ENCODE measurements around the gene NYAP2.

NYAP2 gene

DNA sequence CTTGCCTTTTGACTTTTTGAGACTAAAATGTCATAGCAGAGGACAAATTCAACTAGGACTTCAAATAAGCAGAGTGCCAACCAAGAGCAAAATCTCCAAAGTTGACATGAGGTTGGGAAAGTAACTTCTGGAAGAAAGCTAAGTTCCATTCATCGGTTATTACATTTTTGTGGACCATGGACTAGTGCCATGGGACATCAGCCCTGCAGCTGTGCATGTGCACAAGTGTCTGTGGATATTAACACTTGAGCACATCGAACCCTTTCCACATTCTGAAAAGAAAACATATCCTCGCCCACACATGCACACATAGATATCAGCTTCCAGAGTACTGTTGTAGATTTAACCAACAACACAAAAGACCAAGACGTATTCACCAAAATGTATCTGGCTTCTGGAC lies 262.6 kb downstream of the NYAP2 start:
- H3K36me3 ChIP-seq (ENCODE audit: control insufficient read depth in 2 of 2, insufficient read depth in 2 of 2, low read length in 2 of 2) = no peaks in the 10 kb centered on the region
- H3K9ac ChIP-seq (ENCODE audit: low read length in 2 of 2) = no peak overlapping the region
- H3K9me3 ChIP-seq (ENCODE audit: control insufficient read depth in 2 of 2, low read length in 2 of 2) = no peaks in the 10 kb centered on the region
- no peaks in the 10 kb centered on the region for H3K4me1 ChIP-seq (ENCODE audit: control insufficient read depth, insufficient read depth, low read length)
- no peak overlapping the region for H3K4me3 ChIP-seq (ENCODE audit: low read length in 2 of 2)
- H3K27me3 ChIP-seq (ENCODE audit: control insufficient read depth in 1 of 2, insufficient read depth in 2 of 2, low read length in 2 of 2) = no peaks in the 10 kb centered on the region
- no peak overlapping the region for H3K27ac ChIP-seq (ENCODE audit: low read length)

DNA sequence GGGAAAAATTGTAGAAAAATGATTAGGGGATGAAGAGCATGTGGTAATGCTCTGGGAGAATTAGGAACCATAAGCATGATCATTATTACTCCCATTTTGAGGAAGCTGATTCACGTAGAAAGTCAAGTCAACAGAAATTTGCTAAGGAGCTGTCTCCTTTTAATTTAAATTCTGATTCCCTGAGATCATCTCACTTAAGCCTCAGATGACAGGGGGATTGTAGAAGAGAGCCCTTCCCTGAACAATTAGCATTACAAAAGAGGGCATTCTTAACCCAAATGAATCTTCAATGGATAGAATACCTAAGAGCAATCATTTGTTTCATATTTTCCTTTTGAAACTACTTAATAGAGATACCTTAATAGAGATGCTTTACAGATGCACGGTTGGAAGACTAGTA lies 267.9 kb downstream of the NYAP2 start:
- Histone ChIP-seq H3K4me3 (ENCODE audit: low read length in 2 of 2) (no peak overlapping the region), H3K9ac (ENCODE audit: low read length in 2 of 2) (no peak overlapping the region), H3K36me3 (ENCODE audit: control insufficient read depth in 2 of 2, insufficient read depth in 2 of 2, low read length in 2 of 2) (no peaks in the 10 kb centered on the region), H3K27ac (ENCODE audit: low read length) (no peak overlapping the region), H3K9me3 (ENCODE audit: control insufficient read depth in 2 of 2, low read length in 2 of 2) (no peaks in the 10 kb centered on the region), H3K27me3 (ENCODE audit: control insufficient read depth in 1 of 2, insufficient read depth in 2 of 2, low read length in 2 of 2) (no peaks in the 10 kb centered on the region), H3K4me1 (ENCODE audit: control insufficient read depth, insufficient read depth, low read length) (peaks cover 5% of the 10 kb centered on the region)

GRCh38 chr2:225668606-225669266 lies 269.2 kb downstream of the NYAP2 start:
- H3K27ac ChIP-seq (ENCODE audit: low read length) = no peak overlapping the region
- no peaks in the 10 kb centered on the region for H3K36me3 ChIP-seq (ENCODE audit: control insufficient read depth in 2 of 2, insufficient read depth in 2 of 2, low read length in 2 of 2)
- peaks cover 5% of the 10 kb centered on the region for H3K4me1 ChIP-seq (ENCODE audit: control insufficient read depth, insufficient read depth, low read length)
- no peak overlapping the region for H3K9ac ChIP-seq (ENCODE audit: low read length in 2 of 2)
- H3K9me3 ChIP-seq (ENCODE audit: control insufficient read depth in 2 of 2, low read length in 2 of 2) = no peaks in the 10 kb centered on the region
- no peak overlapping the region for H3K4me3 ChIP-seq (ENCODE audit: low read length in 2 of 2)
- no peaks in the 10 kb centered on the region for H3K27me3 ChIP-seq (ENCODE audit: control insufficient read depth in 1 of 2, insufficient read depth in 2 of 2, low read length in 2 of 2)

GRCh38 chr2:225670111-225670974 lies 270.8 kb downstream of the NYAP2 start:
- no peaks in the 10 kb centered on the region for H3K36me3 ChIP-seq (ENCODE audit: control insufficient read depth in 2 of 2, insufficient read depth in 2 of 2, low read length in 2 of 2)
- no peak overlapping the region for H3K27ac ChIP-seq (ENCODE audit: low read length)
- H3K4me1 ChIP-seq (ENCODE audit: control insufficient read depth, insufficient read depth, low read length) = peaks cover 5% of the 10 kb centered on the region
- H3K9ac ChIP-seq (ENCODE audit: low read length in 2 of 2) = no peak overlapping the region
- no peak overlapping the region for H3K4me3 ChIP-seq (ENCODE audit: low read length in 2 of 2)
- no peaks in the 10 kb centered on the region for H3K9me3 ChIP-seq (ENCODE audit: control insufficient read depth in 2 of 2, low read length in 2 of 2)
- no peaks in the 10 kb centered on the region for H3K27me3 ChIP-seq (ENCODE audit: control insufficient read depth in 1 of 2, insufficient read depth in 2 of 2, low read length in 2 of 2)

DNA sequence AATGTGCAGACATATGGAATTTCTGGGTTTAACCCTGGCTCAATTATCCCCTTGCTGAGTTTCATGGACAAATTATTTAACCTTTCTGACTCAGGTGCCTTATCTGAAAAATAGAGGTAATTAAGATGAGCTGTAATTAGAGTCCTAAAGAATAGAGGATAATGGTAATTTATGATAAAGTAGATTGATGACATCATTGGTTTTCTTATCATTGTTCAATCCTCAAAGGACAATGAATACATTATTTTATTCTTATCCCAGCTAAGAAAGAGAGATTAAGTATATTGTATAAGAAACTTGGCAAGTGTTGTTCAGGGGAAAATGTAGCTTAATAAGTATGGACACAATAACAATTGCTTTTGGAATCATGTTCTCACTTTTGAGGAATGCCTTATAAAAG lies 279.3 kb downstream of the NYAP2 start:
- H3K4me1 ChIP-seq (ENCODE audit: control insufficient read depth, insufficient read depth, low read length) = no peaks in the 10 kb centered on the region
- no peak overlapping the region for H3K9ac ChIP-seq (ENCODE audit: low read length in 2 of 2)
- no peaks in the 10 kb centered on the region for H3K36me3 ChIP-seq (ENCODE audit: control insufficient read depth in 2 of 2, insufficient read depth in 2 of 2, low read length in 2 of 2)
- no peaks in the 10 kb centered on the region for H3K27me3 ChIP-seq (ENCODE audit: control insufficient read depth in 1 of 2, insufficient read depth in 2 of 2, low read length in 2 of 2)
- H3K9me3 ChIP-seq (ENCODE audit: control insufficient read depth in 2 of 2, low read length in 2 of 2) = no peaks in the 10 kb centered on the region
- no peak overlapping the region for H3K27ac ChIP-seq (ENCODE audit: low read length)
- no peak overlapping the region for H3K4me3 ChIP-seq (ENCODE audit: low read length in 2 of 2)

GRCh38 chr2:225683258-225683657 lies 283.7 kb downstream of the NYAP2 start:
- Histone ChIP-seq H3K36me3 (ENCODE audit: control insufficient read depth in 2 of 2, insufficient read depth in 2 of 2, low read length in 2 of 2) (no peaks in the 10 kb centered on the region), H3K9me3 (ENCODE audit: control insufficient read depth in 2 of 2, low read length in 2 of 2) (no peaks in the 10 kb centered on the region), H3K4me1 (ENCODE audit: control insufficient read depth, insufficient read depth, low read length) (no peaks in the 10 kb centered on the region), H3K4me3 (ENCODE audit: low read length in 2 of 2) (no peak overlapping the region), H3K27ac (ENCODE audit: low read length) (no peak overlapping the region), H3K9ac (ENCODE audit: low read length in 2 of 2) (no peak overlapping the region), H3K27me3 (ENCODE audit: control insufficient read depth in 1 of 2, insufficient read depth in 2 of 2, low read length in 2 of 2) (no peaks in the 10 kb centered on the region)

GRCh38 chr2:225690153-225690552 lies 290.6 kb downstream of the NYAP2 start:
- Histone ChIP-seq H3K4me3 (ENCODE audit: low read length in 2 of 2) (no peak overlapping the region), H3K27ac (ENCODE audit: low read length) (no peak overlapping the region), H3K4me1 (ENCODE audit: control insufficient read depth, insufficient read depth, low read length) (no peaks in the 10 kb centered on the region), H3K27me3 (ENCODE audit: control insufficient read depth in 1 of 2, insufficient read depth in 2 of 2, low read length in 2 of 2) (no peaks in the 10 kb centered on the region), H3K9me3 (ENCODE audit: control insufficient read depth in 2 of 2, low read length in 2 of 2) (no peaks in the 10 kb centered on the region), H3K9ac (ENCODE audit: low read length in 2 of 2) (no peak overlapping the region), H3K36me3 (ENCODE audit: control insufficient read depth in 2 of 2, insufficient read depth in 2 of 2, low read length in 2 of 2) (no peaks in the 10 kb centered on the region)

DNA sequence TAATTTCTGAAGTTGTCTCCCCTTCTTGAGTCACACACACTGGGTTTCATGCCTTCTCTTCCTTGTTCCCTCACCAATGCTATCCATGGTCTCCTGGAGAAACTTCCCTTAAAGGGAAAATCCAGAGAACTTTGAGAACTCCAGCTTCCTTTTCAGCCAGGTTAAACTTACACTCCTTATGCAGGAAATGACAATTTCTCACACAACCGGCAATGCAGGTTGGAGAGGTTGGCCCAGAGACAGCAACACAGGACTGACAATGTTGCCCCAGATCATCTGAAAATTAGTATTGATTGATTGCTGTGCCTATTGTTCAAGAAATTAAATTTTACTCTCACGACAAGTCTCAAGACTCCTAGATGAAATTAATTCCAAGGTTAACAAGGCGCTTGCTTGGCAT lies 292.2 kb downstream of the NYAP2 start:
- H3K36me3 ChIP-seq (ENCODE audit: control insufficient read depth in 2 of 2, insufficient read depth in 2 of 2, low read length in 2 of 2) = no peaks in the 10 kb centered on the region
- no peak overlapping the region for H3K9ac ChIP-seq (ENCODE audit: low read length in 2 of 2)
- no peaks in the 10 kb centered on the region for H3K27me3 ChIP-seq (ENCODE audit: control insufficient read depth in 1 of 2, insufficient read depth in 2 of 2, low read length in 2 of 2)
- H3K9me3 ChIP-seq (ENCODE audit: control insufficient read depth in 2 of 2, low read length in 2 of 2) = no peaks in the 10 kb centered on the region
- no peak overlapping the region for H3K4me3 ChIP-seq (ENCODE audit: low read length in 2 of 2)
- no peaks in the 10 kb centered on the region for H3K4me1 ChIP-seq (ENCODE audit: control insufficient read depth, insufficient read depth, low read length)
- no peak overlapping the region for H3K27ac ChIP-seq (ENCODE audit: low read length)

DNA sequence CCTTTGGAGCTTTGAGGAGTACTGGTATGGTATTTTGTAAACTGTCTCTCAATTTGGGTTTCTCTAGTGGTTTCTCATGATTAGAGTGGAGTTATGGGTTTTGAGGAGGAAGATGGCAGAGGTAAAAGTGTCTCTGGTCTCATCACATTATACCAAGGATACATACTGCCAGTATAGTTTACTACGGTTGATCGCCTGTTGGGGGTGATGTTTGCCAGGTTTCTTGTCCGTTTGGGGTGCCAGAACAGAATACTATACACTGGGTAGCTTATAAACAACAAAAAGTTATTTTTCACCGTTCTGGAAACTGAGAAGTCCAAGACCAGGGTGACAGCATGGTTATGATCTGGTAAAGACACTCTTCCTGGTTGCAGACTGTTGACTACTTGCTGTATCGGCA lies 293.7 kb downstream of the NYAP2 start:
- no peak overlapping the region for H3K27ac ChIP-seq (ENCODE audit: low read length)
- no peak overlapping the region for H3K9ac ChIP-seq (ENCODE audit: low read length in 2 of 2)
- H3K4me1 ChIP-seq (ENCODE audit: control insufficient read depth, insufficient read depth, low read length) = no peaks in the 10 kb centered on the region
- no peaks in the 10 kb centered on the region for H3K27me3 ChIP-seq (ENCODE audit: control insufficient read depth in 1 of 2, insufficient read depth in 2 of 2, low read length in 2 of 2)
- H3K9me3 ChIP-seq (ENCODE audit: control insufficient read depth in 2 of 2, low read length in 2 of 2) = no peaks in the 10 kb centered on the region
- no peak overlapping the region for H3K4me3 ChIP-seq (ENCODE audit: low read length in 2 of 2)
- no peaks in the 10 kb centered on the region for H3K36me3 ChIP-seq (ENCODE audit: control insufficient read depth in 2 of 2, insufficient read depth in 2 of 2, low read length in 2 of 2)

DNA sequence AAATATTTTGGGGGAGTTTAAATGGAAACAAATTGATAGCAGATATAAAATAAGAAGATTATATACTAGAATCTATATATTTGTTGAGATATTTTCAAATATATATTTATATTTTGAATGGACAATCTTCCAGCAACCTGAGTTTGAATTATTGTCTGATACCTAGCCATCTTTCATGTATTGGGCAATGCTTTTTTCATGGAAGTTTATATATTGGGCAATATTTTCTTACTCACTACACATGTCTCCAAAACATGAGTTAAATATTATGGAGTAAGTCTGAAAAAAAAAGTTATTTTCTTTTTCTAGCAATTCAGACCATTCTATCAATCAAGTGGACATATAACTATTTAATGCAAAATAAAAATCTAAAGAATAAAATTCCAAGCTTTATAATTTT lies 295.2 kb downstream of the NYAP2 start:
- Histone ChIP-seq H3K9ac (ENCODE audit: low read length in 2 of 2) (no peak overlapping the region), H3K4me3 (ENCODE audit: low read length in 2 of 2) (no peak overlapping the region), H3K4me1 (ENCODE audit: control insufficient read depth, insufficient read depth, low read length) (no peaks in the 10 kb centered on the region), H3K36me3 (ENCODE audit: control insufficient read depth in 2 of 2, insufficient read depth in 2 of 2, low read length in 2 of 2) (no peaks in the 10 kb centered on the region), H3K27me3 (ENCODE audit: control insufficient read depth in 1 of 2, insufficient read depth in 2 of 2, low read length in 2 of 2) (no peaks in the 10 kb centered on the region), H3K9me3 (ENCODE audit: control insufficient read depth in 2 of 2, low read length in 2 of 2) (no peaks in the 10 kb centered on the region), H3K27ac (ENCODE audit: low read length) (no peak overlapping the region)

DNA sequence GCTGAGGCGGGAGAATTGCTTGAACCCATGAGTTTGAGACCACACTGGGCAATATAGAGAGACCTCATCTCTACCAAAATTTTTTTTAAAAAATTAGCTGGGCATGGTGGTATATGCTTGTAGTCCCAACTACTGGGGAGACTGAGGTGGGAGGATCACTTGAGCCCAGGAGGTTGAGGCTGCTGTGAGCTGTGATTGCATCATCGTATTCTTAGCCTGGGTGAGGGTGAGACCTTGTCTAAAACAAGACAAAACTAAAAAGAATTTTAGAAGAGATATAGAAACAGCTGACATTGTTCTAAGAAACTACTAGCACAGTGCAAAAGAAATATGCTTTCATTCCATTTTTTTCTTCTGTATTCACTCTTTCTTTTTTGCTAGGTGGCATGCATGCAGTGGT lies 298.4 kb downstream of the NYAP2 start:
- no peaks in the 10 kb centered on the region for H3K4me1 ChIP-seq (ENCODE audit: control insufficient read depth, insufficient read depth, low read length)
- no peak overlapping the region for H3K9ac ChIP-seq (ENCODE audit: low read length in 2 of 2)
- H3K27me3 ChIP-seq (ENCODE audit: control insufficient read depth in 1 of 2, insufficient read depth in 2 of 2, low read length in 2 of 2) = no peaks in the 10 kb centered on the region
- H3K4me3 ChIP-seq (ENCODE audit: low read length in 2 of 2) = no peak overlapping the region
- no peaks in the 10 kb centered on the region for H3K36me3 ChIP-seq (ENCODE audit: control insufficient read depth in 2 of 2, insufficient read depth in 2 of 2, low read length in 2 of 2)
- no peak overlapping the region for H3K27ac ChIP-seq (ENCODE audit: low read length)
- no peaks in the 10 kb centered on the region for H3K9me3 ChIP-seq (ENCODE audit: control insufficient read depth in 2 of 2, low read length in 2 of 2)

Data from stomach smooth muscle (tissue), 2 donors.